GM06990 (cell line): ENCODE data around the gene VCL.

Experiments
- DNase-seq: peaks from one replicate; pipeline ENCODE4 v3.0.0-alpha.2; 2011; ENCODE audit not compliant: insufficient read length; ENCODE audit errors: extremely low read depth
- H3K27me3 ChIP-seq: replicated peaks from 2 replicates; pipeline ENCODE4 v1.6.0; 2011; ENCODE audit warnings: low read length; ENCODE audit not compliant: control insufficient read depth, insufficient read depth
- H3K36me3 ChIP-seq: 2 replicates; pipeline ENCODE4 v1.5.1; 2011; ENCODE audit warnings: low read length; ENCODE audit not compliant: control insufficient read depth, insufficient read depth
- H3K4me3 ChIP-seq: replicated peaks from 2 replicates; pipeline ENCODE4 v1.5.1; 2011; ENCODE audit warnings: low read depth, mild to moderate bottlenecking, control low read depth, low read length
- CTCF ChIP-seq: IDR thresholded peaks from 2 replicates; pipeline ENCODE4 v1.5.1; 2011; ENCODE audit warnings: low read length, control low read depth, mild to moderate bottlenecking, inconsistent platforms; ENCODE audit not compliant: insufficient read depth, poor library complexity, severe bottlenecking

VCL gene

GRCh38 chr10:73970845-73971244, 27.1 kb upstream of the VCL start:
- no peaks in the 10 kb centered on the region; the same call in 1 of the 2 replicates for H3K27me3 ChIP-seq
- H3K4me3 ChIP-seq: no peak overlapping the region
- H3K36me3 ChIP-seq: no peaks in the 10 kb centered on the region
- DNase-seq: no peak
- TF ChIP-seq CTCF: no peak

- TF ChIP-seq CTCF: no peak
Observed at GRCh38 chr10:73971636-73972354, 26.1 kb upstream of the VCL start.

GRCh38 chr10:73973427-73973826, 24.5 kb upstream of the VCL start:
- no peaks in the 10 kb centered on the region for H3K27me3 ChIP-seq
- TF ChIP-seq CTCF: no peak
- no peak overlapping the region for H3K4me3 ChIP-seq

More at GRCh38 chr10:73971636-73972354, 26.1 kb upstream of the VCL start:
- no peaks in the 10 kb centered on the region for H3K27me3 ChIP-seq
- no peak overlapping the region for H3K4me3 ChIP-seq
- no peak for DNase-seq
- no peaks in the 10 kb centered on the region for H3K36me3 ChIP-seq

GRCh38 chr10:73974309-73974946, 23.5 kb upstream of the VCL start:
- Histone ChIP-seq H3K36me3 (no peaks in the 10 kb centered on the region), H3K4me3 (no peak overlapping the region), H3K27me3 (no peaks in the 10 kb centered on the region)
- no peak for TF ChIP-seq CTCF
- DNase-seq: no peak

More at GRCh38 chr10:73973427-73973826, 24.5 kb upstream of the VCL start:
- DNase-seq: no peak
- H3K36me3 ChIP-seq: no peaks in the 10 kb centered on the region

- TF ChIP-seq CTCF: no peak
- no peak for DNase-seq
- Histone ChIP-seq H3K4me3 (no peak overlapping the region), H3K27me3 (no peaks in the 10 kb centered on the region), H3K36me3 (no peaks in the 10 kb centered on the region)
Observed at GRCh38 chr10:73975388-73975787, 22.5 kb upstream of the VCL start.
